HG02970 (cell line): ENCODE measurements around the gene NIPAL4.

Experiments used
- ATAC-seq: cut with Tn5 transposase; IDR thresholded peaks from one replicate; pipeline ENCODE4 v1.9.1; 2021; ENCODE audit warnings: mild to moderate bottlenecking, moderate library complexity, moderate number of reproducible peaks; ENCODE audit not compliant: unreplicated experiment, low FRiP score

NIPAL4 gene

GRCh38 chr5:157460921-157461792, 1.1 kb downstream of the NIPAL4 start:
- no peak for ATAC-seq

GRCh38 chr5:157463081-157463480, 3.1 kb downstream of the NIPAL4 start:
- ATAC-seq, result no peak

GRCh38 chr5:157463621-157464518, 3.9 kb downstream of the NIPAL4 start:
- no peak for ATAC-seq

- peak; percentile 58 for ATAC-seq
Measured at GRCh38 chr5:157464519-157465171, 4.6 kb downstream of the NIPAL4 start.

GRCh38 chr5:157468293-157468965, 8.4 kb downstream of the NIPAL4 start:
- ATAC-seq, result no peak

GRCh38 chr5:157469073-157469472, 9.1 kb downstream of the NIPAL4 start:
- no peak for ATAC-seq

GRCh38 chr5:157469687-157470086, 9.7 kb downstream of the NIPAL4 start:
- no peak for ATAC-seq

- no peak for ATAC-seq
Measured at GRCh38 chr5:157470631-157471030, 10.6 kb downstream of the NIPAL4 start.

GRCh38 chr5:157471709-157472108, 11.7 kb downstream of the NIPAL4 start:
- no peak for ATAC-seq

GRCh38 chr5:157473383-157474320, 13.6 kb downstream of the NIPAL4 start:
- no peak for ATAC-seq

- no peak for ATAC-seq
Measured at GRCh38 chr5:157475432-157475831, 15.4 kb downstream of the NIPAL4 start.

GRCh38 chr5:157476702-157477408, 16.8 kb downstream of the NIPAL4 start:
- no peak for ATAC-seq

- no peak for ATAC-seq
Measured at GRCh38 chr5:157477814-157478494, 17.9 kb downstream of the NIPAL4 start.

GRCh38 chr5:157478726-157479125, 18.7 kb downstream of the NIPAL4 start:
- no peak for ATAC-seq

- no peak for ATAC-seq
Measured at GRCh38 chr5:157479166-157479565, 19.2 kb downstream of the NIPAL4 start.

GRCh38 chr5:157479612-157480510, 19.8 kb downstream of the NIPAL4 start:
- ATAC-seq, result no peak

GRCh38 chr5:157481265-157481664, 21.3 kb downstream of the NIPAL4 start:
- no peak for ATAC-seq
